H9 (cell line): ENCODE measurements around the gene BRD9. TPM values are rescaled to one million over a fixed set of nuclear protein-coding genes. Genes with fewer than 3 reads are reported as not detected.
"Not testable (repeated sequence)": the region's sequence is repeated elsewhere in the genome, so short reads cannot be mapped to it uniquely, and the experiment has no call there.

Source experiments
- DNase-seq: peaks from one replicate; pipeline ENCODE4 v3.0.0-alpha.2; 2017
- H2AFZ ChIP-seq: one replicate; pipeline ENCODE4 v1.6.1; 2013; ENCODE audit warnings: mild to moderate bottlenecking, low read length, control low read depth, moderate library complexity
- H2AK5ac ChIP-seq: 2 replicates; pipeline ENCODE4 v1.6.1; 2013; ENCODE audit warnings: low read length, control low read depth, mixed read lengths; ENCODE audit not compliant: insufficient read length
- H2BK120ac ChIP-seq: one replicate; pipeline ENCODE4 v1.6.1; 2013; ENCODE audit warnings: low read depth, mild to moderate bottlenecking, low read length, control low read depth, inconsistent platforms; ENCODE audit not compliant: poor library complexity, severe bottlenecking
- H2BK12ac ChIP-seq: 2 replicates; pipeline ENCODE4 v1.6.1; 2013; ENCODE audit warnings: low read length, control low read depth, mixed read lengths, low read depth; ENCODE audit not compliant: insufficient read length
- H2BK15ac ChIP-seq: 2 replicates; pipeline ENCODE4 v1.6.1; 2013; ENCODE audit warnings: low read depth, low read length, control low read depth
- H2BK20ac ChIP-seq: one replicate; pipeline ENCODE4 v1.6.1; 2013; ENCODE audit warnings: low read depth, mild to moderate bottlenecking, low read length, control low read depth, inconsistent platforms; ENCODE audit not compliant: poor library complexity, severe bottlenecking
- H2BK5ac ChIP-seq: 2 replicates; pipeline ENCODE4 v1.6.1; 2013; ENCODE audit warnings: low read length, control low read depth, mixed read lengths; ENCODE audit not compliant: insufficient read length
- H3K14ac ChIP-seq: 2 replicates; pipeline ENCODE4 v1.6.1; 2013; ENCODE audit warnings: low read length, control low read depth; ENCODE audit not compliant: insufficient read depth
- H3K18ac ChIP-seq: 2 replicates; pipeline ENCODE4 v1.6.1; 2013; ENCODE audit warnings: low read depth, mild to moderate bottlenecking, mixed read lengths, low read length, control low read depth; ENCODE audit not compliant: insufficient read length
- H3K23ac ChIP-seq: 2 replicates; pipeline ENCODE4 v1.6.1; 2013; ENCODE audit warnings: low read length, control low read depth, mixed read lengths, low read depth; ENCODE audit not compliant: insufficient read length
- H3K23me2 ChIP-seq: 2 replicates; pipeline ENCODE4 v1.6.1; 2013; ENCODE audit warnings: low read depth, mild to moderate bottlenecking, mixed read lengths, low read length, control low read depth; ENCODE audit not compliant: insufficient read length, poor library complexity, severe bottlenecking
- H3K27ac ChIP-seq: 2 replicates; pipeline ENCODE4 v1.5.1; 2013; ENCODE audit warnings: low read length, control low read depth, mixed read lengths, low read depth; ENCODE audit not compliant: insufficient read length
- H3K27me3 ChIP-seq: 2 replicates; pipeline ENCODE4 v1.6.1; 2013; ENCODE audit warnings: low read length, control low read depth, inconsistent platforms; ENCODE audit not compliant: insufficient read depth
- H3K4ac ChIP-seq: 2 replicates; pipeline ENCODE4 v1.6.1; 2013; ENCODE audit warnings: low read depth, mild to moderate bottlenecking, control low read depth, inconsistent platforms, low read length, moderate library complexity
- H3K4me1 ChIP-seq: 2 replicates; pipeline ENCODE4 v1.6.1; 2013; ENCODE audit warnings: low read length, control low read depth, inconsistent platforms; ENCODE audit not compliant: insufficient read depth
- H3K4me2 ChIP-seq: 2 replicates; pipeline ENCODE4 v1.6.1; 2013; ENCODE audit warnings: low read length, control low read depth, mixed read lengths; ENCODE audit not compliant: insufficient read length, insufficient read depth
- H3K56ac ChIP-seq: 2 replicates; pipeline ENCODE4 v1.6.1; 2013; ENCODE audit warnings: low read depth, mild to moderate bottlenecking, mixed read lengths, low read length, control low read depth; ENCODE audit not compliant: insufficient read length
- H3K79me1 ChIP-seq: 2 replicates; pipeline ENCODE4 v1.6.1; 2013; ENCODE audit warnings: low read depth, mild to moderate bottlenecking, moderate library complexity, low read length, control low read depth, inconsistent platforms; ENCODE audit not compliant: insufficient read depth, poor library complexity, severe bottlenecking
- H3K79me2 ChIP-seq: 2 replicates; pipeline ENCODE4 v1.6.1; 2013; ENCODE audit warnings: low read length, control low read depth, inconsistent platforms; ENCODE audit not compliant: insufficient read depth
- H3K9ac ChIP-seq: 2 replicates; pipeline ENCODE4 v1.6.1; 2013; ENCODE audit warnings: low read length, control low read depth, mixed read lengths; ENCODE audit not compliant: insufficient read length; ENCODE audit errors: extremely low read depth
- H3K9me3 ChIP-seq: one replicate; pipeline ENCODE4 v1.6.1; 2013; ENCODE audit warnings: low read depth, low read length, inconsistent platforms; ENCODE audit not compliant: control insufficient read depth
- H3T11ph ChIP-seq: one replicate; pipeline ENCODE4 v1.6.1; 2013; ENCODE audit warnings: mild to moderate bottlenecking, low read length, control low read depth, inconsistent platforms
- H4K20me1 ChIP-seq: one replicate; pipeline ENCODE4 v1.6.1; 2013; ENCODE audit not compliant: control insufficient read depth, insufficient read length, insufficient read depth
- H4K5ac ChIP-seq: 2 replicates; pipeline ENCODE4 v1.6.1; 2013; ENCODE audit warnings: low read depth, mild to moderate bottlenecking, mixed read lengths, low read length, control low read depth; ENCODE audit not compliant: insufficient read length
- H4K8ac ChIP-seq: replicated peaks from 2 replicates; pipeline ENCODE4 v1.6.1; 2013; ENCODE audit warnings: low read length, control low read depth, mixed read lengths, low read depth; ENCODE audit not compliant: insufficient read length
- H4K91ac ChIP-seq: 2 replicates; pipeline ENCODE4 v1.6.1; 2013; ENCODE audit warnings: low read depth, mild to moderate bottlenecking, moderate library complexity, mixed read lengths, low read length, control low read depth; ENCODE audit not compliant: insufficient read length
- H3K27ac Mint-ChIP-seq, 3 experiments: 2 replicates in 2 of 3; 3 replicates in 1 of 3; pipeline ENCODE4 v1.8.0; 2020 to 2021; ENCODE audit warnings: mixed read lengths in 3 of 3, mild to moderate bottlenecking in 1 of 3, moderate library complexity in 1 of 3
- H3K27me3 Mint-ChIP-seq: 2 replicates; pipeline ENCODE4 v1.8.0; 2021; ENCODE audit warnings: low read depth, mild to moderate bottlenecking, moderate library complexity, mixed read lengths
- H3K36me3 Mint-ChIP-seq, 3 experiments: 2 replicates in 2 of 3; 3 replicates in 1 of 3; pipeline ENCODE4 v1.8.0; 2020 to 2021; ENCODE audit warnings: low read depth in 3 of 3, mixed read lengths in 3 of 3; ENCODE audit not compliant: insufficient read depth in 1 of 3
- H3K4me1 Mint-ChIP-seq, 2 experiments: 2 replicates each; pipeline ENCODE4 v1.8.0; 2020; ENCODE audit warnings: mixed read lengths in 2 of 2
- H3K4me3 Mint-ChIP-seq, 2 experiments: 2 replicates in 1 of 2; 3 replicates in 1 of 2; pipeline ENCODE4 v1.8.0; 2020 to 2021; ENCODE audit warnings: mild to moderate bottlenecking in 2 of 2, mixed read lengths in 2 of 2, moderate library complexity in 1 of 2
- H3K9me3 Mint-ChIP-seq, 2 experiments: 2 replicates in 1 of 2; 3 replicates in 1 of 2; pipeline ENCODE4 v1.8.0; 2020; ENCODE audit warnings: mild to moderate bottlenecking in 2 of 2, mixed read lengths in 2 of 2, moderate library complexity in 1 of 2
- CTCF ChIP-seq: fragments of 200-600 bp; sonication (generic); conservative IDR thresholded peaks from 3 replicates; pipeline ENCODE4 v1.8.0; 2021; ENCODE audit warnings: antibody characterized with exemption, mild to moderate bottlenecking
- WGBS: extraction: QIAGEN DNeasy Blood & Tissue Kit; methylation state at CpG from one replicate; pipeline ENCODE4 v1.1.7; 2013; ENCODE audit warnings: missing lambda C conversion rate, low lambda C conversion rate, mixed read lengths; ENCODE audit not compliant: insufficient read length; ENCODE audit errors: extremely low coverage; 5-methylcytosine and 5-hydroxymethylcytosine counted together
- total RNA-seq: library from RNA; stranded (reverse); gene quantifications from 2 replicates; pipeline ENCODE4 v1.2.1, GENCODE V29; 2021

Gene BRD9
- total RNA-seq, 1 experiment from 2014 or later = 70.5 TPM

- no peak overlapping the region for H2BK12ac ChIP-seq
- H2BK120ac ChIP-seq = no peak overlapping the region
- H3K27ac ChIP-seq = no peak overlapping the region
- H3K27me3 ChIP-seq = no peaks in the 10 kb centered on the region
- no CpG with 5 or more reads among the region's 35 CpGs for WGBS
- no peak overlapping the region for H3T11ph ChIP-seq
- no peaks in the 10 kb centered on the region for H3K27me3 Mint-ChIP-seq
- H2BK5ac ChIP-seq = no peak overlapping the region
- no peak overlapping the region for H2AFZ ChIP-seq
- no peak overlapping the region for H4K8ac ChIP-seq
- H4K91ac ChIP-seq = no peak overlapping the region
- H3K23ac ChIP-seq = no peak overlapping the region
- peak overlapping the region in 1 of 3 experiments; percentile 68; a peak in 2 of 7 replicates for H3K27ac Mint-ChIP-seq
- H3K4me1 ChIP-seq = no peaks in the 10 kb centered on the region
- TF ChIP-seq CTCF = no peak
- H3K9me3 Mint-ChIP-seq = no peaks in the 10 kb centered on the region; a peak in 2 of 5 replicates
- H3K56ac ChIP-seq = no peak overlapping the region
- no peaks in the 10 kb centered on the region for H3K23me2 ChIP-seq
- H3K4me3 Mint-ChIP-seq = no peak overlapping the region
- no peak overlapping the region for H3K14ac ChIP-seq
- peaks cover 6% of the 10 kb centered on the region for H3K79me1 ChIP-seq
- H3K9ac ChIP-seq = no peak overlapping the region
- peaks cover 65 to 81% (median 78%) of the 10 kb centered on the region in 3 experiments for H3K36me3 Mint-ChIP-seq
- no peak overlapping the region for H2BK15ac ChIP-seq
- H3K4me2 ChIP-seq = no peak overlapping the region
- no peak for DNase-seq
- H2BK20ac ChIP-seq = no peak overlapping the region
- no peak overlapping the region for H3K18ac ChIP-seq
- H4K20me1 ChIP-seq = peaks cover 5% of the 10 kb centered on the region
- no peak overlapping the region for H4K5ac ChIP-seq
- H3K79me2 ChIP-seq = peaks cover 21% of the 10 kb centered on the region; the same call in 1 of the 2 replicates
- no peaks in the 10 kb centered on the region for H3K9me3 ChIP-seq
- no peaks in the 10 kb centered on the region for H3K4me1 Mint-ChIP-seq
- H3K4ac ChIP-seq = no peak overlapping the region
- no peak overlapping the region for H2AK5ac ChIP-seq
Measured at GRCh38 chr5:880816-881550, 11.6 kb downstream of the BRD9 start.

GRCh38 chr5:878677-879076, 13.9 kb downstream of the BRD9 start:
- H3K56ac ChIP-seq, H3K27ac ChIP-seq, H3K79me1 ChIP-seq, H3K23ac ChIP-seq, H2BK15ac ChIP-seq, H2BK20ac ChIP-seq, H3K9me3 Mint-ChIP-seq, H3K23me2 ChIP-seq, H3K27me3 ChIP-seq, H3K4me1 Mint-ChIP-seq, H4K20me1 ChIP-seq, H3K27ac Mint-ChIP-seq, H2BK12ac ChIP-seq, H3K14ac ChIP-seq, H3K4me1 ChIP-seq, DNase-seq, H3K18ac ChIP-seq, H4K8ac ChIP-seq, H3K4ac ChIP-seq, H3K4me2 ChIP-seq, H3K9me3 ChIP-seq, H4K5ac ChIP-seq, H4K91ac ChIP-seq, H2AK5ac ChIP-seq, H2BK5ac ChIP-seq, H2AFZ ChIP-seq, H3K27me3 Mint-ChIP-seq, H3T11ph ChIP-seq, H3K9ac ChIP-seq, H2BK120ac ChIP-seq, H3K4me3 Mint-ChIP-seq: not testable (repeated sequence)
- WGBS = no CpG with 5 or more reads among the region's 8 CpGs
- H3K36me3 Mint-ChIP-seq = peaks cover 56 to 81% (median 78%) of the 10 kb centered on the region in 3 experiments
- H3K79me2 ChIP-seq = peaks cover 16% of the 10 kb centered on the region; the same call in 1 of the 2 replicates
